H1 (cell line): ENCODE measurements around the gene LPIN2. TPM values are rescaled to one million over a fixed set of nuclear protein-coding genes. Genes with fewer than 3 reads are reported as not detected.

ENCODE experiments used
- POLR2A ChIP-seq, 2 experiments: IDR thresholded peaks; 1 replicate in 1 of 2; 2 replicates in 1 of 2; pipeline ENCODE4 v1.6.1; 2011; ENCODE audit warnings: low read depth in 2 of 2, low read length in 2 of 2, mild to moderate bottlenecking in 2 of 2; ENCODE audit errors: control extremely low read depth in 1 of 2
- SP1 ChIP-seq: IDR thresholded peaks from 2 replicates; pipeline ENCODE4 v1.6.1; 2011; ENCODE audit warnings: low read depth, low read length
- polyA plus RNA-seq, 7 experiments: library from polyadenylated mRNA; depleted of rRNA in 3 of 7; stranded (reverse) in 5 of 7; unstranded in 2 of 7; fragments of >200 nt in 5 of 7; fragments of 200-250 nt in 2 of 7; gene quantifications; 1 replicate in 5 of 7; 2 replicates in 1 of 7; 4 replicates in 1 of 7; pipeline versions ENCODE4 v1.2.1 to v1.2.3, GENCODE V29; 2011 to 2013; ENCODE audit warnings: missing spikeins in 2 of 7, mixed read lengths in 2 of 7
- small RNA-seq: library from polyadenylated mRNA; stranded (forward); fragments of <200 nt; extraction: miRNeasy Mini kit (QIAGEN cat#:217004); gene quantifications from one replicate; pipeline ENCODE3, GENCODE V24; 2013; ENCODE audit not compliant: insufficient read depth
- total RNA-seq: library from RNA; stranded (reverse); fragmentation: NEBNext Ultra II Directional; extraction: Animal tissue kit (Norgen Biotek cat#: 25700); gene quantifications from 2 replicates; pipeline ENCODE4 v1.2.1, GENCODE V29; 2021

Gene LPIN2
- total and polyA plus RNA-seq, 2 of the 8 experiments (the other 6 are each of a cell fraction or from before 2014, with no cell fraction given): 7.4 to 14.2 TPM

DNA sequence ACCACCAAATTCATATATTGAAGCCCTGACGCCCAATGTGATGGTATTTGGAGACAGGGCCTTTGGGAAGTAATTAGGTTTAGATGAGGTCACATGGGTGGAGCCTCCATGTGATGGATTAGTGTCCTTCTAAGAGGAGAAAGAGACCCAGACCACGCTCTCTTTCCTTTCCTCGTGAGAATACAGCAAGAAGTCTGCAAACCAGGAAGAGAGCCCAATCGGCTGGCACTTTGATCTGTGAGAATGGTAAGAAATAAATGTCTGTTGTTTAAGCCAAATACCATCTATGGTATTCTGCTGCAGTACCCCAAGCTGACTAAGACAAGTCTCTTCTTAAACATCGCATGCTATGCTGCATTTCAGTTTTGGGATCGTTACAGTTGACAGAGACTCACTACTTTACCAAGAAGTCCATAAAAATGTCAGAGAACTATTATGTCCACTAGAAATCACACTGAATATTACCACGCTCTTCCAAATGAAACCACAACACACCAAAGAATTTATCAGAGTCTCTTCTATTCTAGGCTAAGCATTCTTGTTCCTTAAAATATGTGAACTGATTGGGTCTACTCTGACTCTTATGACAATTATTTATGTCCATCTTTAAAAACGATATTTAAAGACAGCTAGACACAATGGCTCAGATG, 48.5 kb downstream of the LPIN2 start (continued):
- no peak for TF ChIP-seq SP1
- no peak for TF ChIP-seq POLR2A (IDR thresholded peaks at IDR 0.05; ENCODE audit: control extremely low read depth in 1 of 2, low read depth in 2 of 2, low read length in 2 of 2)

Small RNAs within 50 kb of the gene (small RNA-seq; reads per million reads assigned to genes)
- not detected for gene RF00156

Other genes starting within 250 kb of the LPIN2 start
- 7.4 and 7.5 TPM in 2 replicates for gene EMILIN2, start 166.1 kb downstream of the LPIN2 start, total RNA-seq
- gene EMILIN2, start 166.1 kb downstream of the LPIN2 start, polyA plus RNA-seq (2011; rRNA removed): 6.0 and 8.1 TPM in 2 replicates
- gene MYOM1, start 206.8 kb upstream of the LPIN2 start, total RNA-seq: 0.32 and 0.78 TPM in 2 replicates
- 0.06 and 0.16 TPM in 2 replicates for gene MYOM1, start 206.8 kb upstream of the LPIN2 start, polyA plus RNA-seq (2011; rRNA removed)
- 238 and 247 TPM in 2 replicates for gene MYL12A, start 234.7 kb upstream of the LPIN2 start, total RNA-seq
- 88.4 and 188 TPM in 2 replicates for gene MYL12A, start 234.7 kb upstream of the LPIN2 start, polyA plus RNA-seq (2011; rRNA removed)
- gene MYL12B, start 249.0 kb upstream of the LPIN2 start, total RNA-seq: 164 and 174 TPM in 2 replicates
- gene MYL12B, start 249.0 kb upstream of the LPIN2 start, polyA plus RNA-seq (2011; rRNA removed): 100 and 188 TPM in 2 replicates